ENCODE data around the gene OSBPL10. TPM values are rescaled to one million over a fixed set of nuclear protein-coding genes. Genes with fewer than 3 reads are reported as not detected.

The OSBPL10 gene
- total RNA-seq, 4 donors from 2014 or later = 30.0 to 49.7 (median 43.7) TPM

DNA sequence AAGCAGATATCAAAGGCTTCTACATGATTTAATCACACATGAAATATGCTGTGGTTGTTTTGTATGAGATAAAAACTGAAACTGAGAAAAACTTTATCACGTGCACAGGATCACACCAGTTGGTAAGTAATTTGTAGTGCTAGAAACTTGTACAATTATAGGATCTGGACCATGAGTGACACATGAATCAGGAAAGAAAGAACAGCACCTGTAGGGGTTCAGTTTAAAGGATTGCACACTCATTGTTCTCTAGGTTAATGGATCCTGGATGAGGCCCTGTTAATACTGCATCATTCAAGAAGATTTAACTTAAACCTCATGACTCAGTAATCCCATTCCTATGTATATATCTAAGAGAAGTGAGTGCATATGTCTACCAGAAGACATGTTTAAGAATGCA lies 360.4 kb downstream of the OSBPL10 start:
- Histone ChIP-seq H3K4me1 (no peaks in the 10 kb centered on the region), H3K27me3 (no peaks in the 10 kb centered on the region), H3K36me3 (no peaks in the 10 kb centered on the region), H3K4me3 (no peak overlapping the region), H3K9me3 (no peaks in the 10 kb centered on the region), H3K27ac (no peak overlapping the region)
- TF ChIP-seq, protein P1, sequence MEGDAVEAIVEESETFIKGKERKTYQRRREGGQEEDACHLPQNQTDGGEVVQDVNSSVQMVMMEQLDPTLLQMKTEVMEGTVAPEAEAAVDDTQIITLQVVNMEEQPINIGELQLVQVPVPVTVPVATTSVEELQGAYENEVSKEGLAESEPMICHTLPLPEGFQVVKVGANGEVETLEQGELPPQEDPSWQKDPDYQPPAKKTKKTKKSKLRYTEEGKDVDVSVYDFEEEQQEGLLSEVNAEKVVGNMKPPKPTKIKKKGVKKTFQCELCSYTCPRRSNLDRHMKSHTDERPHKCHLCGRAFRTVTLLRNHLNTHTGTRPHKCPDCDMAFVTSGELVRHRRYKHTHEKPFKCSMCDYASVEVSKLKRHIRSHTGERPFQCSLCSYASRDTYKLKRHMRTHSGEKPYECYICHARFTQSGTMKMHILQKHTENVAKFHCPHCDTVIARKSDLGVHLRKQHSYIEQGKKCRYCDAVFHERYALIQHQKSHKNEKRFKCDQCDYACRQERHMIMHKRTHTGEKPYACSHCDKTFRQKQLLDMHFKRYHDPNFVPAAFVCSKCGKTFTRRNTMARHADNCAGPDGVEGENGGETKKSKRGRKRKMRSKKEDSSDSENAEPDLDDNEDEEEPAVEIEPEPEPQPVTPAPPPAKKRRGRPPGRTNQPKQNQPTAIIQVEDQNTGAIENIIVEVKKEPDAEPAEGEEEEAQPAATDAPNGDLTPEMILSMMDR (IDR thresholded peaks at IDR 0.05) = no peak
- no peak for TF ChIP-seq POLR2A (IDR thresholded peaks at IDR 0.05)
- DNase-seq = no peak
- intact Hi-C loops (cut with DNase I; ENCODE audit: low total_unique reads) = no loop called here

DNA sequence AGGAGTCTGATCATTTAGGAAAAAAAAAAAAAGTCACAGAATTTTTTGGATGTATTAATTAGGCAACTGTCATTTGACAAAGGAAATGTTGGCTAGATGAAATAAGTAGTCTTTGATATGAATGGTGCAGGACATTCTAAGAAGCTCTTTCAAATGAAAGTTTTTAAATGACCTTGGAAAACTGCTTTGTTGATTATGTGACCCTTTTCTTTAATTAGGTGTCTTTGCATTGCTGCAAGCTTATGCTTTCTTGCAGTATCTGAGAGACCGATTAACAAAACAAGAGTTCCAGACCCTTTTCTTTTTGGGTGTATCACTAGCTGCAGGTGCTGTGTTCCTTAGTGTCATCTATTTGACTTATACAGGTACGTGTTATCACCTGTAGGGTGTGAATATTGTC lies 364.4 kb downstream of the OSBPL10 start:
- intact Hi-C loops (cut with DNase I; ENCODE audit: low total_unique reads) = no loop called here
- Histone ChIP-seq H3K9me3 (no peaks in the 10 kb centered on the region), H3K36me3 (no peaks in the 10 kb centered on the region), H3K4me3 (no peak overlapping the region), H3K27ac (no peak overlapping the region), H3K4me1 (no peaks in the 10 kb centered on the region), H3K27me3 (no peaks in the 10 kb centered on the region)
- TF ChIP-seq, protein P1 (IDR thresholded peaks at IDR 0.05) = no peak
- TF ChIP-seq POLR2A (IDR thresholded peaks at IDR 0.05) = no peak
- no peak for DNase-seq

DNA sequence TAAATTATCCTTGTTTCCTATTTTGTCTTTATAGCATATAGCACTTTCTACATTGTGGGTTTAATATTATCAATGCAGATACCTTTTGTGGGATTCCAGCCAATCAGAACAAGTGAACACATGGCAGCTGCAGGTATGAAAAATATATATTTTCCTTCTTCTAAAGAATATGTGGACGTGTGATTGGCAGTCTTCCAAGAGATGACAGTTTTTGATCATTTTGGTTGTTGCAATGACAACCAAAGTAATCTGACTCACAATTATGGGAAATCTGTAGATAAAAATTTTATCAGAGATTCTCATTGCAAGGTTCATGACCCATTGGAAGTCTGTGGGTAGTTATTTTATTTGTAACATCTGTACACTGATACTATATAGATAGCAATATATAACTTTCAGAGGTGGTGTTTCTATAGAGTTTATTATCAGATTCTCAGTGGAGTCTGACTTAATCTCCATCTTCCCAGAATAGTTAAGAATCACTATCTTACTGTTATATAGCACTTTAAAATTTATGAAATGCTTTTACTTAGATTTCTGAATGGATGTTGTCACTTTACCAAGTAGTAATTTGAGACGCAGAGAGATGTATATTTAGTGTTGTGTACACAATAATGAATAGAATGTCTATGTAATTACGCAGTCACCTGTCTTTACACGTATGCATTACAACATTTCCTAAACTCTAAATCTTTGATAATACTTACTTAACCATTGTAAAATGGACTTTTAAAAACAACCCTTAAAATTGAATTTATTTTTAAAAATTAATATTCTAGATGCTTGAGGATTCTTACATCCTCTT lies 365.8 kb downstream of the OSBPL10 start:
- H3K4me3 ChIP-seq = no peak overlapping the region
- H3K9me3 ChIP-seq = no peaks in the 10 kb centered on the region
- intact Hi-C loops (cut with DNase I; ENCODE audit: low total_unique reads) = no loop called here
- H3K27ac ChIP-seq = no peak overlapping the region
- no peaks in the 10 kb centered on the region for H3K4me1 ChIP-seq
- TF ChIP-seq, protein P1 (IDR thresholded peaks at IDR 0.05) = no peak
- no peak for TF ChIP-seq POLR2A (IDR thresholded peaks at IDR 0.05)
- no peak for DNase-seq
- H3K36me3 ChIP-seq = no peaks in the 10 kb centered on the region
- no peaks in the 10 kb centered on the region for H3K27me3 ChIP-seq

DNA sequence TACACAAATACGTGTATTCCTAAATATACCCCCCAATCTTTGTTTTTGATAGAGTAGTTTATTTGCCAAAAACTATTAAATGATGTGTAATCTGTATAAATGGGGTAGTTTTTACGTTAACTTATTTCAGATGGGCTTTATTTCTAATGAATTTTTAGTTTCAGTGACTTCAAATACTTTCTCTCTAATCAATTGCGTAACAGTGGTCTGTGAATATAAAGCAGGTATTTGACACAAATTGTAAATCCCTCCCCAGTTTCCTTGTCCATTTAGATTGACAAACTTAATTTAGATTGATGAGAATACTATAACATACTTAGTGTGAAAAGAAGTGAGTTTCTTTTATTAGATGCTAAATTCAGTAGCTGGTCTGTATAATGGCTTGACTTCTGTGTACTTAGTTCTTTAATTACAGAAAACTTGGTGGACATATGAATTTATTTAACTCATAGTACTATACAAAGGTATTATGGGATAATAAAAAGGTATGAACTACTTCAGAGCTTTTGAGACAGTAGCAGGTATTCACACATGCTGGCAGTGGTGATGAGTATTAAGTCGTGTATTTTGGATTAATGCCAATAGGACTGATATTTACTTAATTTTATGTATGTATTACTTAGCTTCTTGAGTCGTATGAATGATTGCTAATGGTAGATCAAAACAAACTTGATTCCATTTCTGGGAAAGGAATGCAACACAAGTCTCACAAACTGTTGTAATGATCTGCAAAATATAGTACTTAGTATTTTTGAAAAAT lies 366.7 kb downstream of the OSBPL10 start:
- intact Hi-C loops (cut with DNase I; ENCODE audit: low total_unique reads) = no loop called here
- no peaks in the 10 kb centered on the region for H3K9me3 ChIP-seq
- no peak for TF ChIP-seq POLR2A (IDR thresholded peaks at IDR 0.05)
- TF ChIP-seq, protein P1 (IDR thresholded peaks at IDR 0.05) = no peak

DNA sequence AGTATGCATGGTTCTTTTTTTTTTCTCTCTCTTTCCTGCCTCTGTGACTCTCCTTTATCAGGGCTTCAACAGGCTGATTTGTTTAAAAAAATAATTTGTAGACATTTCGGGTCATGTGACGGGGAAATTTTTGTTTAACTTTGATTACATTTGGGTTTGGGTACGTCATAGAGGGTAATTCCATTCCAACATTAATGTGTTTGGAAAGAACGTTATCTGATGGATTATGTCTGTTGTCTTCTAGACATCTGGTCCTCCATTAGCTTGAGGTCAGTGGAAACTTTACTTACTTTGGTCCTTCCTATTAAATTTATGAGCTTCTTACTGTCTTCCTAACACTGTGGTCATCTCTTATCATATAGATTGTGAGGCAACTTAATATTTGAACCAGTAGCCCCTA lies 367.4 kb downstream of the OSBPL10 start:
- Histone ChIP-seq H3K9me3 (no peaks in the 10 kb centered on the region), H3K36me3 (no peaks in the 10 kb centered on the region), H3K27ac (no peak overlapping the region), H3K27me3 (no peaks in the 10 kb centered on the region), H3K4me1 (no peaks in the 10 kb centered on the region), H3K4me3 (no peak overlapping the region)
- TF ChIP-seq POLR2A (IDR thresholded peaks at IDR 0.05) = no peak
- TF ChIP-seq, protein P1 (IDR thresholded peaks at IDR 0.05) = no peak
- DNase-seq = no peak
- intact Hi-C loops (cut with DNase I; ENCODE audit: low total_unique reads) = no loop called here

More for the DNA sequence above, 366.7 kb downstream of the OSBPL10 start:
- Histone ChIP-seq H3K36me3 (no peaks in the 10 kb centered on the region), H3K4me3 (no peak overlapping the region), H3K27me3 (no peaks in the 10 kb centered on the region), H3K27ac (no peak overlapping the region), H3K4me1 (no peaks in the 10 kb centered on the region)
- no peak for DNase-seq
